Liver (tissue), 9 donors: ENCODE results near the gene NAMPT. TPM values are rescaled to one million over a fixed set of nuclear protein-coding genes. Genes with fewer than 3 reads are reported as not detected.

ENCODE experiments used
- DNase-seq: peaks from one replicate; pipeline ENCODE4 v3.0.0-alpha.2; 2017; ENCODE audit warnings: low spot score
- H3K27ac ChIP-seq, 2 donors: one replicate each; pipeline ENCODE4 v1.7.0; 2013; ENCODE audit warnings: inconsistent platforms in 2 of 2, low read length in 2 of 2, control low read depth in 1 of 2, low read depth in 1 of 2, mild to moderate bottlenecking in 1 of 2
- H3K27me3 ChIP-seq, 4 donors: one replicate each; pipeline versions ENCODE4 v1.6.1 to v1.7.0; 2013; ENCODE audit warnings: low read length in 3 of 4, inconsistent platforms in 1 of 4, mild to moderate bottlenecking in 1 of 4, moderate library complexity in 1 of 4; ENCODE audit not compliant: control insufficient read depth in 4 of 4, insufficient read depth in 4 of 4
- H3K36me3 ChIP-seq, 4 donors: one replicate each; pipeline versions ENCODE4 v1.6.1 to v1.7.0; 2013; ENCODE audit warnings: low read length in 3 of 4, mild to moderate bottlenecking in 3 of 4, low read depth in 1 of 4, moderate library complexity in 1 of 4; ENCODE audit not compliant: control insufficient read depth in 4 of 4, insufficient read depth in 3 of 4
- H3K4me1 ChIP-seq, 4 donors: one replicate each; pipeline versions ENCODE4 v1.6.1 to v1.7.0; 2013; ENCODE audit warnings: low read length in 3 of 4, mild to moderate bottlenecking in 3 of 4, moderate library complexity in 1 of 4; ENCODE audit not compliant: control insufficient read depth in 4 of 4, insufficient read depth in 4 of 4
- H3K4me3 ChIP-seq, 3 donors: one replicate each; pipeline versions ENCODE4 v1.6.1 to v1.7.0; 2013; ENCODE audit warnings: low read length in 3 of 3, control low read depth in 1 of 3, low read depth in 1 of 3, mild to moderate bottlenecking in 1 of 3
- H3K9ac ChIP-seq, 2 donors: one replicate each; pipeline ENCODE4 v1.7.0; 2013; ENCODE audit warnings: low read length in 2 of 2, mild to moderate bottlenecking in 2 of 2, moderate library complexity in 2 of 2, control low read depth in 1 of 2, low read depth in 1 of 2
- H3K9me3 ChIP-seq, 4 donors: one replicate each; pipeline versions ENCODE4 v1.6.1 to v1.7.0; 2013; ENCODE audit warnings: low read length in 3 of 4; ENCODE audit not compliant: control insufficient read depth in 4 of 4
- EGR1 ChIP-seq, 2 donors: IDR thresholded peaks; 2 replicates each; pipeline ENCODE4 v1.6.1; 2016 to 2018; ENCODE audit warnings: antibody characterized with exemption in 2 of 2, low read depth in 2 of 2
- FOXA1 ChIP-seq: IDR thresholded peaks from 2 replicates; pipeline ENCODE4 v1.6.1; 2016; ENCODE audit warnings: antibody characterized with exemption
- FOXA2 ChIP-seq: IDR thresholded peaks from 2 replicates; pipeline ENCODE4 v1.6.1; 2016; ENCODE audit warnings: antibody characterized with exemption
- HNF4G ChIP-seq: IDR thresholded peaks from 2 replicates; pipeline ENCODE4 v1.6.1; 2016; ENCODE audit warnings: antibody characterized with exemption
- JUND ChIP-seq, 2 donors: IDR thresholded peaks; 2 replicates each; pipeline ENCODE4 v1.6.1; 2016; ENCODE audit warnings: antibody characterized with exemption in 2 of 2
- NR2F2 ChIP-seq: IDR thresholded peaks from 2 replicates; pipeline ENCODE4 v1.6.1; 2016; ENCODE audit warnings: antibody characterized with exemption
- RAD21 ChIP-seq, 2 donors: IDR thresholded peaks; 2 replicates each; pipeline ENCODE4 v1.6.1; 2016; ENCODE audit warnings: antibody characterized with exemption in 2 of 2, mild to moderate bottlenecking in 2 of 2
- RXRA ChIP-seq, 2 donors: IDR thresholded peaks; 2 replicates each; pipeline ENCODE4 v1.6.1; 2017 to 2018; ENCODE audit warnings: antibody characterized with exemption in 2 of 2, mild to moderate bottlenecking in 1 of 2
- SP1 ChIP-seq: IDR thresholded peaks from 2 replicates; pipeline ENCODE4 v1.6.1; 2018; ENCODE audit warnings: antibody characterized with exemption, mild to moderate bottlenecking
- TAF1 ChIP-seq: conservative IDR thresholded peaks from 2 replicates; pipeline ENCODE4 v1.6.1; 2016; ENCODE audit warnings: antibody characterized with exemption, mild to moderate bottlenecking
- ZBTB33 ChIP-seq: IDR thresholded peaks from 2 replicates; pipeline ENCODE4 v1.6.1; 2016; ENCODE audit warnings: antibody characterized with exemption
- WGBS: extraction: QIAGEN DNeasy Blood & Tissue Kit; methylation state at CpG from one replicate; pipeline ENCODE4 v1.1.7; 2013; 5-methylcytosine and 5-hydroxymethylcytosine counted together
- polyA plus RNA-seq, 2 donors: library from polyadenylated mRNA; stranded (reverse) in 1 of 2; unstranded in 1 of 2; fragments of 200-250 nt in 1 of 2; fragments of >200 nt in 1 of 2; fragmentation: Nextera tagmentation in 1 of 2; extraction: Ambion mirVana in 1 of 2; gene quantifications; one replicate each; pipeline versions ENCODE4 v1.2.1 to v1.2.3, GENCODE V29; 2013 to 2015
- total RNA-seq, 2 donors: library from RNA; depleted of rRNA; stranded (reverse); fragments of >200 nt; gene quantifications; one replicate each; pipeline ENCODE4 v1.2.3, GENCODE V29; 2014
- TF ChIP-seq, protein P1 (sequence below): IDR thresholded peaks from 2 replicates; pipeline ENCODE4 v1.6.1; 2016; ENCODE audit warnings: antibody characterized with exemption
- donor health status: healthy.
- donor health status: healthy.
- donor health status: healthy.
- donor health status: healthy.
- donor health status: healthy.

NAMPT gene
- total and polyA plus RNA-seq, 4 donors: 20.8 to 444 (median 160) TPM

DNA sequence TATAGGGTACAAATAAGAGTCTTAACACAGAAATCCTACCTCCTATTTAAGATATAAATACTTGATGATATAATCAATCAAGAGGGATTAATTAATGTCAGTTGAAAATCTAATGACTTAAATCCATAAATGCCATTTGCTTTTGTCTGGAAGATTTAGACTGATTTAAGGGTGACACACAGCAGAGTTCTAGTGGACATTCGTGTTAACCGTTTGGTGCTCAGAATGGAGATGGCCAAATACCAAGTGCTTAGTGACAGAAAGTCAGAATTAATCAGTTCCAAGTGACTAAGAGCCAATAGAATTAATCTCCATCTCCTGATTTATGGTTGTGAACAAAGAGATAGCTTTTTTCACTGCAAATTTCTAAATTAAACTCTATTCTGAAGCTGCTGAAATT lies 36.2 kb downstream of the NAMPT start:
- Histone ChIP-seq H3K9ac (no peak overlapping the region), H3K27ac (no peak overlapping the region), H3K9me3 (peaks cover 0 to 7% (median 1%) of the 10 kb centered on the region in 4 donors), H3K36me3 (peaks cover 2 to 46% (median 38%) of the 10 kb centered on the region in 4 donors), H3K4me3 (no peak overlapping the region), H3K4me1 (peaks cover 3 to 19% (median 4%) of the 10 kb centered on the region in 4 donors), H3K27me3 (no peaks in the 10 kb centered on the region)
- no peak for DNase-seq
- WGBS: 98% methylated on average over 2 of the region's 2 CpGs
- no peak for TF ChIP-seq FOXA1

GRCh38 chr7:106247841-106248240 lies 36.9 kb downstream of the NAMPT start:
- DNase-seq: no peak
- Histone ChIP-seq H3K4me3 (no peak overlapping the region), H3K36me3 (peaks cover 2 to 38% (median 31%) of the 10 kb centered on the region in 4 donors), H3K9me3 (peaks cover 0 to 11% (median 1%) of the 10 kb centered on the region in 4 donors), H3K27me3 (no peaks in the 10 kb centered on the region), H3K27ac (peak overlapping the region in 1 of 2 donors; percentile 54), H3K9ac (no peak overlapping the region), H3K4me1 (peaks cover 0 to 11% (median 4%) of the 10 kb centered on the region in 4 donors)
- peak in 1 of 2 donors; percentile 25 for TF ChIP-seq JUND (IDR thresholded peaks at IDR 0.05)
- TF ChIP-seq FOXA1: no peak
- 98% methylated on average over 4 of the region's 4 CpGs for WGBS

- H3K36me3 ChIP-seq: peaks cover 2 to 31% (median 25%) of the 10 kb centered on the region in 4 donors
These were observed 37.7 kb downstream of the NAMPT start for GRCh38 chr7:106246902-106247711.

DNA sequence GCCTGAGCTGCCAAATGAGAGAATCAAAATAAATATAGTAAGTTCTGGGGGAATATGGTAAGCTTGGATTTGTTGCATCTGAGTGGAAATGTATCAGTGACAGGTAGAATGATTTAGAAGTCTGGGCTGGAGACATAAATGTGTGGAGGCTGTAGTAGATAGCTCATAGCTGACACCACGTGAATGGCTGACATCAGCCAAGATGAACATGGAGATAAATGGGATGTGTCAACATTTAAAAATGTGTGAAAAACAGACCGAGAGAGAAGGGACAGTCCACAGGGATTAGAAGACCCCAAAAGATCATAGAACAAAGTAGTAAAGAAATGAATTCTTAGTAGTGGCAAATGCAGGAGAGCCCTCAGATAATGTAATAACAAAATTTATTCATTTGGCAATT lies 40.9 kb downstream of the NAMPT start:
- 67% methylated on average over 2 of the region's 2 CpGs for WGBS
- Histone ChIP-seq H3K9me3 (peaks cover 0 to 13% (median 1%) of the 10 kb centered on the region in 4 donors), H3K9ac (no peak overlapping the region), H3K27me3 (no peaks in the 10 kb centered on the region), H3K4me1 (peaks cover 0 to 5% (median 0%) of the 10 kb centered on the region in 4 donors), H3K36me3 (peaks cover 0 to 9% (median 7%) of the 10 kb centered on the region in 4 donors), H3K4me3 (no peak overlapping the region), H3K27ac (no peak overlapping the region)
- no peak for DNase-seq
- TF ChIP-seq SP1 (no peak), ZBTB33 (no peak), NR2F2 (no peak), JUND (IDR thresholded peaks at IDR 0.05) (no peak), HNF4G (no peak), FOXA2 (no peak), RAD21 (IDR thresholded peaks at IDR 0.05) (no peak), TAF1 (no peak)
- TF ChIP-seq, protein P1, sequence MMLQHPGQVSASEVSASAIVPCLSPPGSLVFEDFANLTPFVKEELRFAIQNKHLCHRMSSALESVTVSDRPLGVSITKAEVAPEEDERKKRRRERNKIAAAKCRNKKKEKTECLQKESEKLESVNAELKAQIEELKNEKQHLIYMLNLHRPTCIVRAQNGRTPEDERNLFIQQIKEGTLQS: no peak

More at GRCh38 chr7:106246902-106247711, 37.7 kb downstream of the NAMPT start:
- no peak for DNase-seq
- H3K27me3 ChIP-seq: no peaks in the 10 kb centered on the region
- no peak overlapping the region for H3K9ac ChIP-seq
- peak overlapping the region in 1 of 2 donors; percentile 54 for H3K27ac ChIP-seq
- 96% methylated on average over 5 of the region's 5 CpGs for WGBS
- peak in 1 of 2 donors; percentile 7 for TF ChIP-seq RXRA (IDR thresholded peaks at IDR 0.05)
- no peak for TF ChIP-seq EGR1 (IDR thresholded peaks at IDR 0.05; ENCODE audit: low read depth in 2 of 2)
- H3K4me1 ChIP-seq: peaks cover 0 to 6% (median 2%) of the 10 kb centered on the region in 4 donors
- peaks cover 0 to 11% (median 1%) of the 10 kb centered on the region in 4 donors for H3K9me3 ChIP-seq
- H3K4me3 ChIP-seq: no peak overlapping the region
